HL-60 (cell line): ENCODE data around the gene AK9.

Experiments
- DNase-seq, 2 experiments: peaks; one replicate each; pipeline ENCODE4 v3.0.0-alpha.2; 2010 to 2020; ENCODE audit warnings: low read depth in 1 of 2, low spot score in 1 of 2
- H3K27ac ChIP-seq: fragments of 250-450 bp; sonication (Bioruptor Pico); replicated peaks from 2 replicates; pipeline ENCODE4 v1.5.1; 2020; ENCODE audit warnings: mild to moderate bottlenecking, moderate library complexity
- H3K27me3 ChIP-seq: fragments of 250-450 bp; sonication (Bioruptor Pico); 2 replicates; pipeline ENCODE4 v1.5.1; 2021; ENCODE audit warnings: mild to moderate bottlenecking, moderate library complexity; ENCODE audit not compliant: insufficient read depth, poor library complexity, severe bottlenecking
- H3K4me3 ChIP-seq: replicated peaks from 2 replicates; pipeline ENCODE4 v1.5.1; 2011; ENCODE audit warnings: mild to moderate bottlenecking, control low read depth, low read length; ENCODE audit not compliant: insufficient read depth
- GABPA ChIP-seq: IDR thresholded peaks from 2 replicates; pipeline ENCODE4 v1.6.1; 2012; ENCODE audit warnings: low read depth
- POLR2AphosphoS5 ChIP-seq: IDR thresholded peaks from 2 replicates; pipeline ENCODE4 v1.6.1; 2012; ENCODE audit warnings: low read depth
- SPI1 ChIP-seq: IDR thresholded peaks from 2 replicates; pipeline ENCODE4 v1.6.1; 2012; ENCODE audit warnings: low read depth, mild to moderate bottlenecking, borderline replicate concordance
- TF ChIP-seq, protein P1 (sequence below): IDR thresholded peaks from one replicate; pipeline ENCODE4 v1.5.1; 2011; ENCODE audit warnings: low read length, control low read depth, inconsistent platforms; ENCODE audit not compliant: insufficient read depth
- TF ChIP-seq, protein P2 (sequence below): IDR thresholded peaks from 2 replicates; pipeline ENCODE4 v1.6.1; 2012; ENCODE audit warnings: low read depth; ENCODE audit not compliant: insufficient replicate concordance

AK9 gene

DNA sequence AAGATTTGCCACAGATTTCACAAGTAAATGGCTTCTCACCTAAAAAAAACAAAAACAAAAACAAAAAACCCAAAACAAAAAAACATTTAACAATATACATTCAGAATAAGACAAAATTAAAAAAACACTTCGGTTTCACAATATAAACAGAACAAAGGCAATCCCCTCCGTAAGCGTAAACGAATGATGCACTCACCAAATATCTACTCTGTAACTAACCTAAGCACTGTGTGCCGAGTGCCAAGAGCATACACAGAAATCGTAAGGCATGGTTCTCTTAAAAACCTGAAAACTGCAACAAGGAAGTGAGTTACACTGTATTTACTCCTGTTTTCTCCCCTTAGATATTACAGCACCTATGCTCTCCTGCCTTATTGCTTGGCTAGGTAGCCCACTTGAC is 223.3 kb downstream of the AK9 start:
- Histone ChIP-seq H3K4me3 (no peak overlapping the region), H3K27ac (no peak overlapping the region), H3K27me3 (no peaks in the 10 kb centered on the region)
- no peak for DNase-seq
- TF ChIP-seq POLR2AphosphoS5 (no peak), SPI1 (no peak), GABPA (no peak)
- TF ChIP-seq, protein P1, sequence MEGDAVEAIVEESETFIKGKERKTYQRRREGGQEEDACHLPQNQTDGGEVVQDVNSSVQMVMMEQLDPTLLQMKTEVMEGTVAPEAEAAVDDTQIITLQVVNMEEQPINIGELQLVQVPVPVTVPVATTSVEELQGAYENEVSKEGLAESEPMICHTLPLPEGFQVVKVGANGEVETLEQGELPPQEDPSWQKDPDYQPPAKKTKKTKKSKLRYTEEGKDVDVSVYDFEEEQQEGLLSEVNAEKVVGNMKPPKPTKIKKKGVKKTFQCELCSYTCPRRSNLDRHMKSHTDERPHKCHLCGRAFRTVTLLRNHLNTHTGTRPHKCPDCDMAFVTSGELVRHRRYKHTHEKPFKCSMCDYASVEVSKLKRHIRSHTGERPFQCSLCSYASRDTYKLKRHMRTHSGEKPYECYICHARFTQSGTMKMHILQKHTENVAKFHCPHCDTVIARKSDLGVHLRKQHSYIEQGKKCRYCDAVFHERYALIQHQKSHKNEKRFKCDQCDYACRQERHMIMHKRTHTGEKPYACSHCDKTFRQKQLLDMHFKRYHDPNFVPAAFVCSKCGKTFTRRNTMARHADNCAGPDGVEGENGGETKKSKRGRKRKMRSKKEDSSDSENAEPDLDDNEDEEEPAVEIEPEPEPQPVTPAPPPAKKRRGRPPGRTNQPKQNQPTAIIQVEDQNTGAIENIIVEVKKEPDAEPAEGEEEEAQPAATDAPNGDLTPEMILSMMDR = no peak
- TF ChIP-seq, protein P2, sequence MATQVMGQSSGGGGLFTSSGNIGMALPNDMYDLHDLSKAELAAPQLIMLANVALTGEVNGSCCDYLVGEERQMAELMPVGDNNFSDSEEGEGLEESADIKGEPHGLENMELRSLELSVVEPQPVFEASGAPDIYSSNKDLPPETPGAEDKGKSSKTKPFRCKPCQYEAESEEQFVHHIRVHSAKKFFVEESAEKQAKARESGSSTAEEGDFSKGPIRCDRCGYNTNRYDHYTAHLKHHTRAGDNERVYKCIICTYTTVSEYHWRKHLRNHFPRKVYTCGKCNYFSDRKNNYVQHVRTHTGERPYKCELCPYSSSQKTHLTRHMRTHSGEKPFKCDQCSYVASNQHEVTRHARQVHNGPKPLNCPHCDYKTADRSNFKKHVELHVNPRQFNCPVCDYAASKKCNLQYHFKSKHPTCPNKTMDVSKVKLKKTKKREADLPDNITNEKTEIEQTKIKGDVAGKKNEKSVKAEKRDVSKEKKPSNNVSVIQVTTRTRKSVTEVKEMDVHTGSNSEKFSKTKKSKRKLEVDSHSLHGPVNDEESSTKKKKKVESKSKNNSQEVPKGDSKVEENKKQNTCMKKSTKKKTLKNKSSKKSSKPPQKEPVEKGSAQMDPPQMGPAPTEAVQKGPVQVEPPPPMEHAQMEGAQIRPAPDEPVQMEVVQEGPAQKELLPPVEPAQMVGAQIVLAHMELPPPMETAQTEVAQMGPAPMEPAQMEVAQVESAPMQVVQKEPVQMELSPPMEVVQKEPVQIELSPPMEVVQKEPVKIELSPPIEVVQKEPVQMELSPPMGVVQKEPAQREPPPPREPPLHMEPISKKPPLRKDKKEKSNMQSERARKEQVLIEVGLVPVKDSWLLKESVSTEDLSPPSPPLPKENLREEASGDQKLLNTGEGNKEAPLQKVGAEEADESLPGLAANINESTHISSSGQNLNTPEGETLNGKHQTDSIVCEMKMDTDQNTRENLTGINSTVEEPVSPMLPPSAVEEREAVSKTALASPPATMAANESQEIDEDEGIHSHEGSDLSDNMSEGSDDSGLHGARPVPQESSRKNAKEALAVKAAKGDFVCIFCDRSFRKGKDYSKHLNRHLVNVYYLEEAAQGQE = no peak

DNA sequence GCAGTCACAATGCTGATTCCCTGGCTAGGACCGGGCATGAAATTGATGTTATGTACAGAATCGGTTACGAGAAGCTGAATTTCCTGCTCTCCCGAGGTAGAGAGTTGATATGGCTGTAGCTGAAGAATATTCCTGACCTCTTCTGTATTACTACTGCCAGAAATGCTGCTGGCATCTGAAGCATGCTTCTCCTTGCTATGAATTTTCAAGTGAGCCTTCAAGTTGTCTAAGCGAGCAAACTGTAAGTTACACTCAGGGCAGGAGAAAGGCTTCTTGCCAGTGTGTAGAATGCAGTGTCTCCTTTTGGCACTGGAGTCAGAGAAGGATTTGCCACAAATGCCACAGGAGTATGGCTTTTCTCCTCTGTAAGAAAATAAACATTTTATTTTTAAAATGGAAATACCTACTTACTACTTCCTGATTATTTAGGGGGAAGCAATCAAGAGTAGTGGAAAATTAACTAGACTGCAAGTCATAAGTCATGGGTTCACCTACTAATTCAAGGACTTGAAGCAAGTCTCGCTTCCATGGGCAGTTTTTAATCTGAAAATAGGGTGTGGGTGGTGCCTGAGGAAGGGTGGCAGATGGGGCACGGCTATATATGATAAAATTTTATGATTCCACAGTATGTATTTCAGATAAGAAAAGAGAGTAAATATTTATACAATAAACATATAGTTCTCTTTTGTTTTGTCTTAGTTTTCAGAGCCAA is 224.6 kb downstream of the AK9 start:
- no peaks in the 10 kb centered on the region for H3K27me3 ChIP-seq
- DNase-seq = no peak
- H3K4me3 ChIP-seq = no peak overlapping the region
- no peak overlapping the region for H3K27ac ChIP-seq
- TF ChIP-seq GABPA = no peak
- TF ChIP-seq, protein P1 = no peak
- no peak for TF ChIP-seq SPI1
- TF ChIP-seq POLR2AphosphoS5 = no peak
- TF ChIP-seq, protein P2 = no peak

DNA sequence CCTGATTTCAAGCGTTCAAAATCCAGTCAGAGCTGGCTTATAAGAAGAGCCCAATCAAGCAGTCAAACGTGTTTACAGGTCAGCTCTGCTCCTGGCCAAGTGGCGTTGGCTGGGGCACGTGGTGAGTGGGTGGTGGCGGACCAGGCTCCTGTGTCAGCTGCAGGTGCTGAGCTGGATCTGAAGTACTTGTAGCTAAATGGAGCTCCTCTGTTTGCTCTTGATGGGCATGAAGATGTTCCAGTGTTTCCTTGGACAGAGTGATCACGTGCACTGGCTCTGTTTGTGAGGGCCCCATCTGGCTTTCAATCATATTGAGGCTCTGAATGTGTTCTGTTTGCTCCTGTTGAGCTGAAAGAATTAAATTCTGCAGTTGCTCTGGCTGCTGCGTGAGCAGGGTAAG is 225.2 kb downstream of the AK9 start:
- no peak for DNase-seq
- Histone ChIP-seq H3K4me3 (no peak overlapping the region), H3K27me3 (no peaks in the 10 kb centered on the region), H3K27ac (no peak overlapping the region)
- TF ChIP-seq SPI1 = no peak
- TF ChIP-seq GABPA = no peak
- no peak for TF ChIP-seq POLR2AphosphoS5
- TF ChIP-seq, protein P1 = no peak
- TF ChIP-seq, protein P2 = no peak
